Stimulated activated CD8-positive, alpha-beta memory T cell treated with anti-CD3 and anti-CD28 coated beads, Interleukin-7, amount 100 ng/mL, for 48 hours (primary cell): ENCODE measurements around the gene WDR86.

Experiments
- DNase-seq, 2 donors: peaks; one replicate each; pipeline ENCODE4 v3.0.0-alpha.2; 2020; ENCODE audit warnings: low read depth in 1 of 2; ENCODE audit errors: extremely low read depth in 1 of 2

Gene WDR86

GRCh38 chr7:151393031-151393977 is 16.5 kb downstream of the WDR86 start:
- no peak for DNase-seq

GRCh38 chr7:151392426-151392825 is 17.4 kb downstream of the WDR86 start:
- DNase-seq: no peak

GRCh38 chr7:151392002-151392401 is 17.8 kb downstream of the WDR86 start:
- no peak for DNase-seq

GRCh38 chr7:151391358-151391730 is 18.5 kb downstream of the WDR86 start:
- DNase-seq: no peak

- DNase-seq: no peak
Observed at GRCh38 chr7:151390598-151391357, 19.1 kb downstream of the WDR86 start.

- DNase-seq: no peak
Observed at GRCh38 chr7:151389768-151390597, 19.9 kb downstream of the WDR86 start.

DNA sequence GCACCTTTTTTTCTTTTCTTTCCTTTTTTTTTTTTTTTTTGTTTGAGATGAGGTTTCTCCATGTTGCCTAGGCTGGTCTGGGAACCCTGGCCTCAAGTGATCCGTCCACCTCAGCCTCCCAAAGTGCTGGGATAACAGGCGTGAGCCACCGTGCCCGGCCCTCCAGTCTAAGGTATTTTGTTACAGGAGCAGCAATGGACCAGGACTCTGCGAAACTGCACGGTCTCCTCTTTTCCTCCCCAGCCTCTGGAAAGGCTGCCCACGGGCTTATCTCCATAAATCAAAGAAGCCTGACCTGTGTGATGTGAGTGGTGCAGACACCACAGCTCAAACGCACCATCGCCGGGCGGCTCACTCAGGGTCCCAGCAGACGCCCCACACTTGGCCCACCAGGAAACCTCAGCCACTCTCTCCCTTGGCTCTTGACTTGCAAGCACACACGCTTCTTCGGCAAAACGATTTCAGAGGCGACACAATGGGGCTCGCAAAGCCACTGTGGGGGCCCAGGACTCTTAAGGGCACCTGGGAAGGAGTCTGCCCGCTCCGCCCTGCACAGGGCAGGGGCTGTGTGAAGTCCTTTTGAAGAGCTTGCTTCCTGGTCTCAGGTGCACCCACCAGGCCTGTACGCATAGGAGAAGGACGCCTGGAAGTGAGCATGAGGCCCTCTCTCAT is 20.6 kb downstream of the WDR86 start:
- no peak for DNase-seq

- no peak for DNase-seq
Observed at GRCh38 chr7:151388430-151388829, 21.4 kb downstream of the WDR86 start.

DNA sequence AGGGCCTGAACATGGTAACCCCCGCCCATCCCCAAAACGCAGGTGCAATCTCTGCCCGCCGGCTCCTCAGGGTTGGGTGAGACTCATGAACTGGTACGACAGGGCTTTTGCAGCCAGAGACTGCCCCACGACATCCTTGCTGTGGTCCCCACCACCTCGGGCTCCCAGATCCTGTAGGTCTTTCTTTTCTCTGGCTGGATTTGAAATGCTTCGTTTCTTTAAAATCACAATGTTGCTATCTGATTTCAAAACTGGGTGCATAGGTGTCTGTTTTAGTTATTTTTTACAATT is 21.9 kb downstream of the WDR86 start:
- DNase-seq: no peak

- no peak for DNase-seq
Observed at GRCh38 chr7:151387161-151388006, 22.5 kb downstream of the WDR86 start.

DNA sequence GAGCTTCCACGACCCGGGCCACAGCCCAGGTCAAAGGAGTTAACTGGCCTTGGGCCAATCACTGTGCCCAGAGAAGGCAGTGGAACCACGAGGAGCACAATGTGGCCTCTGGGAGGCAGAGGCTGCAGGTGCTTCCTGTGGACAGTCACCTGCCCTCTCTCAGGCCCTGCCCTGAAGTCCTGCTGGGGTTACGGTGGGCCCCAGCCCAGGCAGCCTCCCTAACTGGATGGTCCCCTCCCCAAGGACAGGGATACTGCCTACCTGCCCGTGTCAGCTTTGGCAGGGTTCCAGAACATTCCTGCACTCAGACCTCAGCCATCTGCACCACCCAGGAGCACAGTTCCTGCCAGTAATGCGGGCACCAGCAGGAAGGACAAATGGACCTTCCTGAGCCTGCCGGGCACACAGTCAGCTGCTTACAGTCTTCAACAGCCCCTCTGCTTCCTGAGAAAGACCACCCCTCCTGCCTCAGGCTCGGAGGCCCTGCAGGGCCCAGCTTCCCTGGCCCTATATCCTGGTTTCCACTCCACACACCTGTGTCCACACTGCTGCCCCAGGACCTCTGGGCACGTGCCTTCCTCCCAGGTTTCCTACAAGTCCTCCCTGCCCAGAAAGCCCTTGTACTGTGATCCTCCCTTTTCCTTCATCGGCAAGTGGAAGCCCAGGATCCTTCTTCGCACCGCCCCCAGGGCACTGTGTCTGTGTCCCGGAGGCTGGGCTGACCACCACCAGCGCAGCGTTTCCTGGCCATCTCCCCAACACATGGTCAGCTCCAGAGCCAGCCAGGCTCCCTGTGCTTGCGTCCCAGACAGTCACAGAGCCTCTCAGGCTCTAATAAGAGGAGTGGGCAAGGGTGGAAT is 23.3 kb downstream of the WDR86 start:
- no peak for DNase-seq

DNA sequence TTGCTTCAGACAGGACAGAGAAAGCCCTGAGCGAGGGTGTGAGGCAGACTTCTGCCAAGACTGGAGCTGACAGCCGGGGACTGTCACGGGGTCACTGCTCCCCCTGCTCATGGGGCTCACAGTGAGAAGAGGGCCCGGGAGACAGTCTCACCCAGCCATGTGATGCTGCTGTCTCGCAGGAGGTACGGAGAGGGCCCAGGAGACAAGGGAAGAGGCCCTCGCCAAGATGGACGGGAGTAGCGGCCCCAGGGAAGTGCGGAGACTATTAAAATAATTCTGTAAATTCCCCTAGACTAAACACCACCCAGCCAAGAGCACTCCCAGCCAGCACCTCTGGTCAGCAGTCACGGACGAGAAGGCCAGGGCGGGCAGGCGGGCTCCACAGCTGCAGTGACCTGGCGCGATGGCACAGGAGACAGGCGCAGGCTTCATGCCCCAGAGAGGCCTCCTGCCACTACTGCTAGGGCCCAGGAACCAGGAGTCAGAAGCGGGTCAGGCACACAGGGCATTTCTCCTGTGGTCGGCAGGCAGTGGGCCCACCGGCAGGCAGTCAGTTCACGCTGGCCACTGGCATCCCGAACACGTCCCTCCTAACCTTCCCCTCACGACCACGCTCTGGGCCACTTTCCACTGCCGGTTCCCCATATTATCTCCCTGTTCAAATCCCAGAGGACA is 24.1 kb downstream of the WDR86 start:
- no peak for DNase-seq

DNA sequence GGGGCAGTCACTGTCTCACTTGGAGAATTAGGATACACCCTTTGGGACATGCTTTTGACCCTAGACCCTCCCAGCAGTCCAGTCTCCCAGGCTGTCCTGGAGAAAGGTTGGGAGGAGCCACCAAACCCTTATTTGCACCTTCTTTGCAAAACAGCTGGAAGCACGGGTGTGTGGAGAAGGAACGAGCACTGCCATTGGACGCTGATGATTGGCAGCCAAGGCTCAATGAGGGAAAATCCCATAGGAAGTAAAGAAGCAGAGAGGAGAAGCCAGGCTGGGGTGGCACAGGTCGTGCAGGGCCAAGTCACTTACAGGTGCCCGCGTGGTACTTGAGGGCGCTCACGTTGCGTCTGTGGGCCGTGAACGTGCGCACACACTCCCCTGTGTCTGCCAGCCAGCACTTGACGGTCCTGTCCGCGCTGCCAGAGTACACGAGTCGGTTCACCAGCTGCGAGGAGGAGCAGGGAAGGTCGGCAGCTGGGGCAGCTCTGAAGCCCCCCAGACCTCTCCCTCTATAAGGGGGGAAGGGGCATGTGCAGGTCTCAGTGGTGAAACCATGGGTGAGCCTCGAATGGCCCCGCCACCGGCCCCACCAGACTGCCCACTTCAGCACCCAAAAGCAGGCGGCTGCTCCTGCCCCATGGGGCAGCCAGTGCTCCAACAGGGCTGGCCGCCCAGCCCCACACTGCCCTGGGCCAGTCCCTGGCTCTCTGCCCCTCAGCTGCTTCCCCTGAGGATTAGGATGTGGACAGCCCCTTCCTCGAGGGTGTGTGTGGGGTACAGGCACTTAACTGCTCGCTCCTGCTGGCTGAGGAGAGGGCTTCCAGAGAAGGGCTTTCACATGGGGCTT is 24.8 kb downstream of the WDR86 start:
- no peak for DNase-seq

GRCh38 chr7:151384352-151384697 is 25.5 kb downstream of the WDR86 start:
- DNase-seq: no peak

- DNase-seq: no peak
Observed at GRCh38 chr7:151383638-151384351, 26.0 kb downstream of the WDR86 start.

GRCh38 chr7:151382079-151382885 is 27.6 kb downstream of the WDR86 start:
- DNase-seq: no peak
